HepG2 (cell line): ENCODE measurements around the gene LRPAP1. TPM values are rescaled to one million over a fixed set of nuclear protein-coding genes. Genes with fewer than 3 reads are reported as not detected.

Source experiments
- AHDC1 ChIP-seq: sonication (generic); formaldehyde crosslinking; IDR thresholded peaks from 2 replicates; pipeline ENCODE4 v1.5.1; 2020; ENCODE audit warnings: mild to moderate bottlenecking, missing genetic modification reagents, borderline replicate concordance
- FOXM1 ChIP-seq: sonication (generic); formaldehyde crosslinking; IDR thresholded peaks from 2 replicates; pipeline ENCODE4 v1.5.0; 2020; ENCODE audit warnings: missing genetic modification reagents
- GABPB1 ChIP-seq: IDR thresholded peaks from 2 replicates; pipeline ENCODE4 v1.6.1; 2016; ENCODE audit warnings: mild to moderate bottlenecking, missing genetic modification reagents, moderate library complexity, missing compliant biosample characterization
- KAT8 ChIP-seq: IDR thresholded peaks from 2 replicates; pipeline ENCODE4 v1.6.1; 2016; ENCODE audit warnings: missing genetic modification reagents, missing compliant biosample characterization
- KDM5B ChIP-seq: sonication (generic); formaldehyde crosslinking; IDR thresholded peaks from 2 replicates; pipeline ENCODE4 v1.4.0; 2020; ENCODE audit warnings: missing genetic modification reagents, mild to moderate bottlenecking, borderline replicate concordance
- SKIL ChIP-seq: sonication (generic); formaldehyde crosslinking; IDR thresholded peaks from 2 replicates; pipeline ENCODE4 v1.8.0; 2022; ENCODE audit warnings: missing genetic modification reagents, mild to moderate bottlenecking, moderate library complexity, borderline replicate concordance
- ZBED4 ChIP-seq: sonication (generic); formaldehyde crosslinking; IDR thresholded peaks from 2 replicates; pipeline ENCODE4 v1.4.0; 2020; ENCODE audit warnings: missing genetic modification reagents, borderline replicate concordance
- ZFP90 ChIP-seq: sonication (generic); formaldehyde crosslinking; IDR thresholded peaks from 2 replicates; pipeline ENCODE4 v1.8.0; 2022; ENCODE audit warnings: missing genetic modification reagents, mild to moderate bottlenecking, inconsistent platforms, borderline replicate concordance
- ZNF431 ChIP-seq: sonication (generic); formaldehyde crosslinking; IDR thresholded peaks from 2 replicates; pipeline ENCODE4 v1.9.0; 2022; ENCODE audit warnings: missing genetic modification reagents, low read depth, mild to moderate bottlenecking, borderline replicate concordance
- ZNF512B ChIP-seq: sonication (generic); formaldehyde crosslinking; IDR thresholded peaks from 2 replicates; pipeline ENCODE4 v1.5.1; 2020; ENCODE audit warnings: missing genetic modification reagents, mild to moderate bottlenecking, borderline replicate concordance
- ZNF747 ChIP-seq: sonication (generic); formaldehyde crosslinking; IDR thresholded peaks from 2 replicates; pipeline ENCODE4 v1.8.1; 2023; ENCODE audit warnings: missing genetic modification reagents, mild to moderate bottlenecking, borderline replicate concordance
- ZSCAN29 ChIP-seq: sonication (generic); formaldehyde crosslinking; conservative IDR thresholded peaks from 2 replicates; pipeline ENCODE4 v1.4.0; 2020; ENCODE audit warnings: mild to moderate bottlenecking, missing genetic modification reagents
- polyA plus RNA-seq, 8 experiments: library from polyadenylated mRNA; depleted of rRNA in 3 of 8; stranded (reverse) in 7 of 8; unstranded in 1 of 8; fragments of >200 nt; fragmentation: Illumina TruSeq in 4 of 8; extraction: Trizol in 4 of 8; gene quantifications; 2 replicates each; pipeline versions ENCODE4 v1.2.1 to v1.2.3, GENCODE V29; 2011 to 2016; ENCODE audit warnings: low read depth in 4 of 8, missing spikeins in 1 of 8, mixed read lengths in 1 of 8; ENCODE audit not compliant: insufficient read depth in 1 of 8
- total RNA-seq, 5 experiments: library from RNA; depleted of rRNA; stranded (reverse); fragments of >200 nt; fragmentation: Illumina TruSeq; extraction: Trizol; gene quantifications; 2 replicates each; pipeline ENCODE4 v1.2.3, GENCODE V29; 2016; ENCODE audit warnings: low read depth in 1 of 5

Gene LRPAP1
- total and polyA plus RNA-seq, 2 of the 13 experiments (the other 11 are each of a cell fraction or from before 2014, with no cell fraction given), result 153 to 191 TPM

GRCh38 chr4:3531879-3532750 is at the start of gene LRPAP1 (continued):
- TF ChIP-seq ZBED4 (CRISPR knock-in tag) (0 out of 2 replicates have a peak, but pooled peaks have one; percentile 26), SKIL (CRISPR knock-in tag) (no peak), ZNF431 (no peak), ZFP90 (CRISPR knock-in tag) (peak; percentile 78), KDM5B (CRISPR knock-in tag) (peak; percentile 79; the same call in 1 of the 2 replicates), FOXM1 (CRISPR knock-in tag) (peak; percentile 51; the same call in 1 of the 2 replicates), ZSCAN29 (CRISPR knock-in tag) (no peak), ZNF747 (CRISPR knock-in tag) (0 out of 2 replicates have a peak, but pooled peaks have one; percentile 25), KAT8 (CRISPR knock-in tag) (peak; percentile 73), ZNF512B (CRISPR knock-in tag) (0 out of 2 replicates have a peak, but pooled peaks have one; percentile 34), GABPB1 (CRISPR knock-in tag) (peak; percentile 78), AHDC1 (no peak)
